RWPE2 (cell line): Measurements from ENCODE around the gene ETV3.
A peak's percentile ranks its signal among the peaks of the same experiment; 100 is the strongest.

ENCODE experiments used
- ATAC-seq: fragments of 200-7000 bp; cut with Tn5 transposase; 3 replicates; pipeline ENCODE4 v1.9.1; 2021; ENCODE audit warnings: low read depth
- DNase-seq: peaks from one replicate; pipeline ENCODE4 v3.0.0-alpha.2; 2020; ENCODE audit warnings: low spot score
- H3K27ac ChIP-seq: fragments of 450-650 bp; 2 replicates; pipeline ENCODE4 v1.5.1; 2017; ENCODE audit warnings: mild to moderate bottlenecking; ENCODE audit not compliant: poor library complexity, severe bottlenecking
- H3K27me3 ChIP-seq: fragments of 250-450 bp; sonication (Bioruptor Pico); 2 replicates; pipeline ENCODE4 v1.5.1; 2021; ENCODE audit warnings: mild to moderate bottlenecking, moderate library complexity; ENCODE audit not compliant: insufficient read depth, poor library complexity, severe bottlenecking
- H3K36me3 ChIP-seq: fragments of 250-450 bp; sonication (Bioruptor Pico); 2 replicates; pipeline ENCODE4 v1.5.1; 2020; ENCODE audit warnings: low read depth, mild to moderate bottlenecking, moderate library complexity
- H3K4me1 ChIP-seq: fragments of 250-450 bp; sonication (Bioruptor Pico); 2 replicates; pipeline ENCODE4 v1.5.1; 2021; ENCODE audit warnings: mild to moderate bottlenecking, moderate library complexity; ENCODE audit not compliant: insufficient read depth, poor library complexity, severe bottlenecking
- H3K4me3 ChIP-seq: fragments of 250-450 bp; sonication (Bioruptor Pico); 2 replicates; pipeline ENCODE4 v1.5.1; 2021; ENCODE audit warnings: mild to moderate bottlenecking, moderate library complexity; ENCODE audit not compliant: severe bottlenecking
- H3K9me3 ChIP-seq: fragments of 250-450 bp; sonication (Bioruptor Pico); 2 replicates; pipeline ENCODE4 v1.5.1; 2021; ENCODE audit warnings: mild to moderate bottlenecking, moderate library complexity; ENCODE audit not compliant: severe bottlenecking
- TF ChIP-seq, protein P1 (sequence below): fragments of 450-650 bp; IDR thresholded peaks from one replicate; pipeline ENCODE4 v1.5.1; 2017; ENCODE audit warnings: mild to moderate bottlenecking, moderate library complexity; ENCODE audit not compliant: poor library complexity, severe bottlenecking

ETV3 gene

DNA sequence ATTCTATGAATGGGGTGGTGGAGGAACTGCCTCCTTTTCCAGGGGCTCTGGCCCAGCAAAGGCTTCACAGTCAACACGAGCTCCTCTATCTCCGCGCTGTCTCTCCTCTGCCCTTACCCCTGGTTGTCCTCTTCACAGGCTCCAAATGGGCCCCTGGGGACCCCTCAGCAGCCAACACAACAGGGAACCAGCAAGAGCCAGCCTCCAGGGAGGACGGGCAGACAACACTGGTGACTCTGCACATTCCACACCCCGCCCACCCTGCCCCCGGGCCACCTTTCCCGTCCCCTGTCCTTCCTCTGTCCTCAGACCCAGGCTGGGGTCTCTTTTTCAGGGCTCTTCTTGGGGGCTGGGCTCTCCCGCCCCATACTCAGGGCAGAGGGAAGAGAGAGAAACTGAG is 17.5 kb upstream of the ETV3 start:
- Histone ChIP-seq H3K36me3 (no peaks in the 10 kb centered on the region), H3K27ac (no peak overlapping the region), H3K9me3 (no peaks in the 10 kb centered on the region), H3K4me1 (no peaks in the 10 kb centered on the region), H3K4me3 (no peak overlapping the region), H3K27me3 (no peaks in the 10 kb centered on the region)
- ATAC-seq (peak; percentile 11; the same call in 1 of the 3 replicates), DNase-seq (no peak)
- TF ChIP-seq, protein P1, sequence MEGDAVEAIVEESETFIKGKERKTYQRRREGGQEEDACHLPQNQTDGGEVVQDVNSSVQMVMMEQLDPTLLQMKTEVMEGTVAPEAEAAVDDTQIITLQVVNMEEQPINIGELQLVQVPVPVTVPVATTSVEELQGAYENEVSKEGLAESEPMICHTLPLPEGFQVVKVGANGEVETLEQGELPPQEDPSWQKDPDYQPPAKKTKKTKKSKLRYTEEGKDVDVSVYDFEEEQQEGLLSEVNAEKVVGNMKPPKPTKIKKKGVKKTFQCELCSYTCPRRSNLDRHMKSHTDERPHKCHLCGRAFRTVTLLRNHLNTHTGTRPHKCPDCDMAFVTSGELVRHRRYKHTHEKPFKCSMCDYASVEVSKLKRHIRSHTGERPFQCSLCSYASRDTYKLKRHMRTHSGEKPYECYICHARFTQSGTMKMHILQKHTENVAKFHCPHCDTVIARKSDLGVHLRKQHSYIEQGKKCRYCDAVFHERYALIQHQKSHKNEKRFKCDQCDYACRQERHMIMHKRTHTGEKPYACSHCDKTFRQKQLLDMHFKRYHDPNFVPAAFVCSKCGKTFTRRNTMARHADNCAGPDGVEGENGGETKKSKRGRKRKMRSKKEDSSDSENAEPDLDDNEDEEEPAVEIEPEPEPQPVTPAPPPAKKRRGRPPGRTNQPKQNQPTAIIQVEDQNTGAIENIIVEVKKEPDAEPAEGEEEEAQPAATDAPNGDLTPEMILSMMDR, result no peak

DNA sequence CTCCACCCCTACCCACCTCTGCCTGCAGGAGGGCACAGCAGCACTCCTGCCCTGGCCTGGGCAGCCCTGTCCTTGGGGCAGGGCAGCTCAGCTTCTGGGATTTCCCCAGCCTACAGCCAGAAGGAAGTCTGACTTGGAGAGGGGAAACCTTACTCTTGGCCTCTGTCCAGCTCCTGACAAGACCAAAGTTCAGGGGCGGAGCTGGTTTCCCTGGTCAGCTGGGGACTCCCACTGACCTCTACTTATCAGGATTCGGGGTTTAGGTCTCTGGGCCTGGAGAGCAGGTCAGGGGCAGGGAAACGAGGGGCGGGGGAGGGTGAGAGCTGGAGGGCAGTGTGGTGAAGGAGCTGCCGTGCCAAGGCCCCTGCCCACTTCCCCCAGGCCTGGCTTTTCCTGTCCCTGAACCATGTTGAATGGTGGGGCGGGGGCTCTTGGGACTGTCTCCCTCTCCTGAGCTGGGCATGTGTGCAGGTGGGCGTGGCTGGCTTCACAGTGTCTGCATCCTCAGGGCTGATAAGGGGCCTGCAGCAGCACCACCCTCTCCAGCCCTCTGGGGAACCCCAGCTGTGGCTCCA is 16.8 kb upstream of the ETV3 start:
- H3K27ac ChIP-seq, result no peak overlapping the region
- ATAC-seq (peak; percentile 39; the same call in 2 of the 3 replicates), DNase-seq (no peak)
- TF ChIP-seq, protein P1, result no peak
- no peak overlapping the region for H3K4me3 ChIP-seq
- H3K4me1 ChIP-seq, result no peaks in the 10 kb centered on the region
- H3K9me3 ChIP-seq, result no peaks in the 10 kb centered on the region
- H3K27me3 ChIP-seq, result no peaks in the 10 kb centered on the region
- no peaks in the 10 kb centered on the region for H3K36me3 ChIP-seq

DNA sequence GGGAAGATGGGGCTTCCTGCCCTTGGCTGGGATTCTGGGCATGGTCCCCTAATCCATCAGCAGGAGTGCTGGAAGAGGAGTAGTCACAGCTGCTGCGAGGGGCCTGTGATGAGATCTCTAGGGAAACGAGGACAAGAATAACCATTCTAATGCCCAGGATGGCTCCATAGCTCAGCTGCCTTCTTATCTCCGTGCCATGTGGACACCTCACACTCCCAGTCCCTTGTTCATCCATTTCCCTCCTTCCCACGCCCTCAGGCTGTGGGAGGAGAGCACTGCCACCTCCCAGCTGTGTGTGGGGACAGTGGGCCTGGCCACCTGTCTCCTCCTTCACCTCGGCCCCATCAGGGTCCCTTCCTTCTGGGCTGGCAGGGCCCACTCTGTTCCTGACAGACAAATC is 16.1 kb upstream of the ETV3 start:
- Histone ChIP-seq H3K4me3 (no peak overlapping the region), H3K4me1 (no peaks in the 10 kb centered on the region), H3K36me3 (no peaks in the 10 kb centered on the region), H3K27ac (no peak overlapping the region), H3K27me3 (no peaks in the 10 kb centered on the region), H3K9me3 (no peaks in the 10 kb centered on the region)
- no peak for DNase-seq
- ATAC-seq, result no peak
- TF ChIP-seq, protein P1, result no peak

DNA sequence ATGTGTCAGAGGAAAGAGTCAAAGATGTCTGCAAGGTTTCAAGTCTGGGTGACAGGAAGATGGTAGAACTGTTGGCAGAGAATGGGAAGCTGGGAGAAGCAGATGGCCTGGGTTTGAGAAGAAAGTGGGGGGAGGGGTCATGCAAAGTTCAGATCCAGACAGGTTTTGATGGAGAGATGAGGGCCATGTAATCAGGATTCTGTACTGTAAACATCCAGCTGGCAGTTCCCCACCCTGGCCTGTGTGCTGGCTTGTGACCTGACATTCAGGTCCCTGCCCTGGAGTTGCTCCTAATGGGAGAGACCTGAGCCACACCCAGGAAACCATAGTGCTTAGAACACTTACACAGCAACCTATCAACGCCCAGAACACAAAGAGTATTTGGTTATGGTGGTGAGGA is 15.6 kb upstream of the ETV3 start:
- no peaks in the 10 kb centered on the region for H3K27me3 ChIP-seq
- no peaks in the 10 kb centered on the region for H3K4me1 ChIP-seq
- H3K9me3 ChIP-seq, result no peaks in the 10 kb centered on the region
- no peak overlapping the region for H3K4me3 ChIP-seq
- TF ChIP-seq, protein P1, result no peak
- ATAC-seq, result no peak
- no peak for DNase-seq
- H3K27ac ChIP-seq, result no peak overlapping the region
- no peaks in the 10 kb centered on the region for H3K36me3 ChIP-seq

DNA sequence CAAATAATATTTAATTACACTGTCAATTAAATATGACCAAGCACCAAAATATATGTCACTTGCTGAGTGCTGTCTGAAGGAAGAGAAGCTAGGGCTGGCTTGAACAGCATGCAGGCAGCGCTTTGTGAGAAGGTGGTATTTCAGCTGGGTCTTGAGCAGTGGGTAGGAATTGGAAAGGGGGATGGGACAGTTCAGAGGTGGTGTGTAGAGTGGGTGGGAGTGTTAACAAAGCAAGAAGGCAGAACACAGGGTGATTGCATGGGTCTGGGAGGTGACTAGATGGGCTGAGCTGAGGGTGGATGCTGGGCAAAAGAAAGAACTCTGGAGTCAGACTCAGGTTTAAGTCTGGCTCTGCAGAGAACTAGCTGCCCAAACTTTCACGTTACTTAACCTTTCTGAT is 14.3 kb upstream of the ETV3 start:
- Histone ChIP-seq H3K4me3 (no peak overlapping the region), H3K27me3 (no peaks in the 10 kb centered on the region), H3K36me3 (no peaks in the 10 kb centered on the region), H3K9me3 (no peaks in the 10 kb centered on the region), H3K4me1 (no peaks in the 10 kb centered on the region), H3K27ac (no peak overlapping the region)
- TF ChIP-seq, protein P1, result no peak
- ATAC-seq (no peak), DNase-seq (no peak)
